Measurements from ENCODE around the gene PGAM2.
A peak's percentile ranks its signal among the peaks of the same experiment; 100 is the strongest.

Gene PGAM2

GRCh38 chr7:44060091-44060947 is 5.0 kb downstream of the PGAM2 start:
- Histone ChIP-seq H3K36me3 (ENCODE audit: low read depth) (peaks cover 47% of the 10 kb centered on the region), H3K4me1 (ENCODE audit: insufficient read depth, poor library complexity, severe bottlenecking) (no peaks in the 10 kb centered on the region), H3K27ac (ENCODE audit: poor library complexity, severe bottlenecking) (no peak overlapping the region), H3K9me3 (ENCODE audit: severe bottlenecking) (no peaks in the 10 kb centered on the region), H3K4me3 (ENCODE audit: severe bottlenecking) (no peak overlapping the region), H3K27me3 (ENCODE audit: insufficient read depth, poor library complexity, severe bottlenecking) (no peaks in the 10 kb centered on the region)
- no peak for ATAC-seq (ENCODE audit: low read depth)
- TF ChIP-seq, protein P1, sequence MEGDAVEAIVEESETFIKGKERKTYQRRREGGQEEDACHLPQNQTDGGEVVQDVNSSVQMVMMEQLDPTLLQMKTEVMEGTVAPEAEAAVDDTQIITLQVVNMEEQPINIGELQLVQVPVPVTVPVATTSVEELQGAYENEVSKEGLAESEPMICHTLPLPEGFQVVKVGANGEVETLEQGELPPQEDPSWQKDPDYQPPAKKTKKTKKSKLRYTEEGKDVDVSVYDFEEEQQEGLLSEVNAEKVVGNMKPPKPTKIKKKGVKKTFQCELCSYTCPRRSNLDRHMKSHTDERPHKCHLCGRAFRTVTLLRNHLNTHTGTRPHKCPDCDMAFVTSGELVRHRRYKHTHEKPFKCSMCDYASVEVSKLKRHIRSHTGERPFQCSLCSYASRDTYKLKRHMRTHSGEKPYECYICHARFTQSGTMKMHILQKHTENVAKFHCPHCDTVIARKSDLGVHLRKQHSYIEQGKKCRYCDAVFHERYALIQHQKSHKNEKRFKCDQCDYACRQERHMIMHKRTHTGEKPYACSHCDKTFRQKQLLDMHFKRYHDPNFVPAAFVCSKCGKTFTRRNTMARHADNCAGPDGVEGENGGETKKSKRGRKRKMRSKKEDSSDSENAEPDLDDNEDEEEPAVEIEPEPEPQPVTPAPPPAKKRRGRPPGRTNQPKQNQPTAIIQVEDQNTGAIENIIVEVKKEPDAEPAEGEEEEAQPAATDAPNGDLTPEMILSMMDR (IDR thresholded peaks at IDR 0.05; ENCODE audit: poor library complexity, severe bottlenecking): no peak
- no peak for DNase-seq (ENCODE audit: low spot score)

- Histone ChIP-seq H3K27ac (ENCODE audit: poor library complexity, severe bottlenecking) (no peak overlapping the region), H3K9me3 (ENCODE audit: severe bottlenecking) (no peaks in the 10 kb centered on the region), H3K27me3 (ENCODE audit: insufficient read depth, poor library complexity, severe bottlenecking) (no peaks in the 10 kb centered on the region), H3K36me3 (ENCODE audit: low read depth) (peaks cover 56% of the 10 kb centered on the region), H3K4me3 (ENCODE audit: severe bottlenecking) (no peak overlapping the region), H3K4me1 (ENCODE audit: insufficient read depth, poor library complexity, severe bottlenecking) (no peaks in the 10 kb centered on the region)
- ATAC-seq (ENCODE audit: low read depth) (no peak), DNase-seq (ENCODE audit: low spot score) (no peak)
- TF ChIP-seq, protein P1 (IDR thresholded peaks at IDR 0.05; ENCODE audit: poor library complexity, severe bottlenecking): no peak
These were observed 5.9 kb downstream of the PGAM2 start for GRCh38 chr7:44059219-44060090.

GRCh38 chr7:44058759-44059218 is 6.6 kb downstream of the PGAM2 start:
- Histone ChIP-seq H3K9me3 (ENCODE audit: severe bottlenecking) (no peaks in the 10 kb centered on the region), H3K4me3 (ENCODE audit: severe bottlenecking) (no peak overlapping the region), H3K36me3 (ENCODE audit: low read depth) (peaks cover 62% of the 10 kb centered on the region), H3K27ac (ENCODE audit: poor library complexity, severe bottlenecking) (no peak overlapping the region), H3K27me3 (ENCODE audit: insufficient read depth, poor library complexity, severe bottlenecking) (no peaks in the 10 kb centered on the region), H3K4me1 (ENCODE audit: insufficient read depth, poor library complexity, severe bottlenecking) (no peaks in the 10 kb centered on the region)
- ATAC-seq (ENCODE audit: low read depth) (no peak), DNase-seq (ENCODE audit: low spot score) (no peak)
- TF ChIP-seq, protein P1 (IDR thresholded peaks at IDR 0.05; ENCODE audit: poor library complexity, severe bottlenecking): no peak

GRCh38 chr7:44057849-44058758 is 7.3 kb downstream of the PGAM2 start:
- DNase-seq (ENCODE audit: low spot score) (no peak), ATAC-seq (ENCODE audit: low read depth) (peak; percentile 17; the same call in 1 of the 3 replicates)
- Histone ChIP-seq H3K4me3 (ENCODE audit: severe bottlenecking) (no peak overlapping the region), H3K9me3 (ENCODE audit: severe bottlenecking) (no peaks in the 10 kb centered on the region), H3K27me3 (ENCODE audit: insufficient read depth, poor library complexity, severe bottlenecking) (no peaks in the 10 kb centered on the region), H3K4me1 (ENCODE audit: insufficient read depth, poor library complexity, severe bottlenecking) (no peaks in the 10 kb centered on the region), H3K27ac (ENCODE audit: poor library complexity, severe bottlenecking) (no peak overlapping the region), H3K36me3 (ENCODE audit: low read depth) (peaks cover 69% of the 10 kb centered on the region)
- TF ChIP-seq, protein P1 (IDR thresholded peaks at IDR 0.05; ENCODE audit: poor library complexity, severe bottlenecking): no peak

Measured in RWPE2 (cell line).